Measurements from ENCODE around the gene SV2B.

- no peak for TF ChIP-seq POLR2A (IDR thresholded peaks at IDR 0.05; ENCODE audit: low read depth, low read length)
- no peak for TF ChIP-seq POLR2AphosphoS5 (IDR thresholded peaks at IDR 0.05; ENCODE audit: low read depth, low read length)
- no peak for TF ChIP-seq TAF1 (IDR thresholded peaks at IDR 0.05; ENCODE audit: low read depth, low read length)
- no peak for TF ChIP-seq PAX5 (IDR thresholded peaks at IDR 0.05; ENCODE audit: insufficient read depth, low read length, severe bottlenecking)
- TF ChIP-seq POU2F2 (IDR thresholded peaks at IDR 0.05; ENCODE audit: low read depth, low read length) = no peak
- TF ChIP-seq SPI1 (IDR thresholded peaks at IDR 0.05; ENCODE audit: low read depth, low read length) = no peak
These were observed 28.0 kb downstream of the SV2B start for GRCh38 chr15:91128016-91128415.
